Epithelial cell of esophagus (primary cell): ENCODE measurements around the gene CPNE1.

ENCODE experiments used
- DNase-seq: peaks from one replicate; pipeline ENCODE4 v3.0.0; 2010; ENCODE audit warnings: low read depth
- H3K4me3 ChIP-seq: 2 replicates; pipeline ENCODE4 v1.5.1; 2011; ENCODE audit warnings: mild to moderate bottlenecking, low read length, control low read depth
- TF ChIP-seq, protein P1 (sequence below): IDR thresholded peaks from 2 replicates; pipeline ENCODE4 v1.5.1; 2011; ENCODE audit warnings: low read depth, mild to moderate bottlenecking, low read length, control low read depth, inconsistent platforms; ENCODE audit not compliant: insufficient read depth; ENCODE audit errors: missing control alignments

CPNE1 gene

GRCh38 chr20:35618263-35619131 is 46.2 kb downstream of the CPNE1 start:
- TF ChIP-seq, protein P1, sequence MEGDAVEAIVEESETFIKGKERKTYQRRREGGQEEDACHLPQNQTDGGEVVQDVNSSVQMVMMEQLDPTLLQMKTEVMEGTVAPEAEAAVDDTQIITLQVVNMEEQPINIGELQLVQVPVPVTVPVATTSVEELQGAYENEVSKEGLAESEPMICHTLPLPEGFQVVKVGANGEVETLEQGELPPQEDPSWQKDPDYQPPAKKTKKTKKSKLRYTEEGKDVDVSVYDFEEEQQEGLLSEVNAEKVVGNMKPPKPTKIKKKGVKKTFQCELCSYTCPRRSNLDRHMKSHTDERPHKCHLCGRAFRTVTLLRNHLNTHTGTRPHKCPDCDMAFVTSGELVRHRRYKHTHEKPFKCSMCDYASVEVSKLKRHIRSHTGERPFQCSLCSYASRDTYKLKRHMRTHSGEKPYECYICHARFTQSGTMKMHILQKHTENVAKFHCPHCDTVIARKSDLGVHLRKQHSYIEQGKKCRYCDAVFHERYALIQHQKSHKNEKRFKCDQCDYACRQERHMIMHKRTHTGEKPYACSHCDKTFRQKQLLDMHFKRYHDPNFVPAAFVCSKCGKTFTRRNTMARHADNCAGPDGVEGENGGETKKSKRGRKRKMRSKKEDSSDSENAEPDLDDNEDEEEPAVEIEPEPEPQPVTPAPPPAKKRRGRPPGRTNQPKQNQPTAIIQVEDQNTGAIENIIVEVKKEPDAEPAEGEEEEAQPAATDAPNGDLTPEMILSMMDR, result no peak
- H3K4me3 ChIP-seq, result peak overlapping the region; percentile 64
- peak; percentile 50 for DNase-seq

- TF ChIP-seq, protein P1, result peak; percentile 46
- DNase-seq, result peak; percentile 63
- peak overlapping the region; percentile 64 for H3K4me3 ChIP-seq
Measured at GRCh38 chr20:35617397-35618262, 47.1 kb downstream of the CPNE1 start.

- TF ChIP-seq, protein P1, result no peak
- peak; percentile 83 for DNase-seq
- peak overlapping the region; percentile 64 for H3K4me3 ChIP-seq
Measured at GRCh38 chr20:35616465-35617396, 48.0 kb downstream of the CPNE1 start.

DNA sequence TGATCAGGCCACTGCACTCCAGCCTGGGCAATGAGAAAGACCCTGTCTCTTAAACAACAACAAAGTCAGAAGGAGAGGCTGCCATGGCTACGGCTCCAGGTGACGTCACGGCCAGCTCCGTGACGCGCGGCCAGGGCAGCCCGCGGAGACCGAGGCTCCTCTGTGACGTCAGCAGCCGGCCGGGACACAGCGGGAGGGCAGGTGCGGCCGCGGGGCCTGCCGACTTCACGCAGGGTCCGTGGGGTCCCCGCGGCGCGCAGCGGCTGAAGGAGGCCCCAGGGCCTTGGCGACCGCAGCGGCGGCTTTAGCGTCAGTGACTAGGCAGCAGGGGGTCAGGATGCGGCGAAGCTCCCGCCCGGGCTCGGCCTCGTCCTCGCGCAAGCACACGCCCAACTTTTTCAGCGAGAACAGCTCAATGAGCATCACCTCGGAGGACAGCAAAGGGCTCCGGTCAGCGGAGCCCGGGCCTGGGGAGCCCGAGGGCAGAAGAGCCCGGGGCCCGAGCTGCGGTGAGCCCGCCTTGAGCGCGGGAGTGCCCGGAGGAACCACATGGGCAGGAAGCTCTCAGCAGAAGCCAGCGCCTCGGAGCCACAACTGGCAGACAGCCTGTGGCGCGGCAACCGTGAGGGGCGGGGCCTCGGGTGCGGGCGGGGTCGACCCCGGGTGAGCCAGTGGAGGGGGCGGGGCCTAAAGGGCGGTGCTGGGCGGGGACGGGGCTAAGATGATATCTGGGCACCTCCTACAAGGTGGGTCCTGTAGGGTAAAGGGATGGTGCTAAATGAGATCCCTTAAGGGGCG is 48.8 kb downstream of the CPNE1 start, which contains the start of gene SPAG4:
Gene SPAG4, plus strand, starts transcription at position 163 of the 798 bp plus-strand sequence. Its CDS starts 175 bp downstream, at position 338.
- TF ChIP-seq, protein P1, result no peak
- DNase-seq, result peak; percentile 100
- peak within 1 kb of the TSS; percentile 64 for H3K4me3 ChIP-seq

DNA sequence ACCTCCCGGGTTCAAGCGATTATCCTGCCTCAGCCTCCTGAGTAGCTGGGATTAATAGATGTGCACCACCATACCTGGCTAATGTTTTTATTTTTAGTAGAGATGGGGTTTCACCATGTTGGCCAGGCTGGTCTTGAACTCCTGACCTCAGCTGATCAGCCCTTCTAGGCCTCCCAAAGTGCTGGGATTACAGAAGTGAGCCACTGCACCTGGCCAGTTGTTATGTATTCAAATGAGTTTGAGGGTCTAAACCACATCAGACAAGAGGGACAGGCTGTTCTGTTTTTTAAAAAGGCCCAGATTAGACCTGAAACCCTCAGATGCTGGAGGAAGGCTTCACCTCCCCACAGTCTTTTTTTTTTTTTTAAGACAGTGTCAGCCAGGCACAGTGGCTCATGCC is 53.2 kb downstream of the CPNE1 start:
- TF ChIP-seq, protein P1, result no peak
- H3K4me3 ChIP-seq, result no peak overlapping the region
- no peak for DNase-seq

DNA sequence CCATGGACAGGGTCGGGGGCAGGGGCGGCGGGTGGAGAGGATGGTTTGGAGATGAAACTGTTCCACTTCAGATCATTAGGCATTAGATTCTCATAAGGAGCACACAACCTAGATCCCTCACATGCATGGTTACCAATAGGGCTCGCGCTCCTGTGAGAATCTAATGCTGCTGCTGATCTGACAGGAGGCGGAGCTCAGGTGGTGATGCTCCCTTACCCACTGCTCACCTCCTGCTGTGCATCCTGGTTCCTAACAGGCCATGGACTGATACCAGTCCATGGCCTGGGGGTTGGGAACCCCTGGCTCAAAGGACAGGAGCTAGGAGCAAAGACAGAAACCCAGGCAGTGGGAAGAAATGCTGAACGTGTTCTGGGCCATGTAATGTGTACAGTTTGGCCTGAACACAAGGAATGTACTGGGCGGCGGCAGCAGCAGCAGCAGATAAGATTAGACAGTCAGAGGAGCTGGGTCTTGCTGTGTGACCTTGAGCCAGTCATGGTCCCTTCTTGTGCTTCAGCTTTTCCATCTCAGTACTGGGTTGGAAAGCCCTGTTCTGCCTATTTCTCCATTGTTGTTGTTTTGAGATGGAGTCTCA is 53.8 kb downstream of the CPNE1 start:
- H3K4me3 ChIP-seq, result no peak overlapping the region
- no peak for DNase-seq
- TF ChIP-seq, protein P1, result no peak
